ENCODE measurements around the gene PHACTR1.

PHACTR1 gene

GRCh38 chr6:12848964-12849808 lies 132.6 kb downstream of the PHACTR1 start:
- no peak for DNase-seq (ENCODE audit: low read depth in 1 of 2, low spot score in 1 of 2)

GRCh38 chr6:12849809-12850198 lies 133.2 kb downstream of the PHACTR1 start:
- no peak for DNase-seq (ENCODE audit: low read depth in 1 of 2, low spot score in 1 of 2)

DNA sequence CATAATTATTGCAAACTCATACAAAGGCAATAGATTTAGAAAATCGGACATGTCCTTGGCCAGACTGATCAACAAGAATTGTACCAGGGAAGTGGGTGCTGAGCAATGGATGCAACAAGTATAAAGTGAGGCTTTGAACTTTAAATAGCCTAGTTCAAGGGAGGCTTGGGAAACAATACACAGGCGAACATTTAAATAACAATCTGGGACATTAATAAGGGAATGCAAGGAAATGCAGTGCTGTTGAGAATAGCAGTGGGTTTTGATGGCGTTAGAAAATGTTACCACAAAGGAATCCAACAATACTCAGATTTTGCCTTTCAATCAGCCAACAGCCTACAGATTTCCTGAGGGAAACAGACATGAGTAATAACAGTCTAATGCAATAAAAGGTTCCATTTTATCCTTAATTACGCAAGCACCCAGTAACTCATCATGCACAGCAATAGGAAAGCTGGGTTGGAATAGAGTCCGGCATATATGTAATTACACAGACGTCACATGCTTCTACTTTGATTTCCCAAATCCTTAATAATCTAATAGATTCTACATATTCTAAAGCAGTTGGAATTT lies 134.6 kb downstream of the PHACTR1 start:
- DNase-seq (ENCODE audit: low read depth in 1 of 2, low spot score in 1 of 2), result no peak

DNA sequence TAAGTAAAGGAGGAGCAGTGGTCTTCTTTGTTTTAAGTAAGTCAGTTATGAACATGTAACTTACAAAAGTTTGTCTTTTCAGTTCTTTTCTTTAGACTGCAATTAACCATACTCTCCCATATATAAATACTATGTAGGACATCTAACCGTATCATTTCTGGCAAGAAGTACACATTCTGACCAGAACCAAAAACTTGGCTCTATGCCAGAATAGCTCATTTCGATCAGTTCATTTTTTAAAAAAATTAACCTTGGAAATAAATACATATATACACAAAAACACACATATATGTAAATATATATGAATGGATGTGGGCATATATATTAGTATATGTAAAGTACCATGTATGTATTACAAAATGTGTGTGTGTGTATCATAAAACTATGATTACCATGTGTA lies 145.0 kb downstream of the PHACTR1 start:
- no peak for DNase-seq (ENCODE audit: low read depth in 1 of 2, low spot score in 1 of 2)

DNA sequence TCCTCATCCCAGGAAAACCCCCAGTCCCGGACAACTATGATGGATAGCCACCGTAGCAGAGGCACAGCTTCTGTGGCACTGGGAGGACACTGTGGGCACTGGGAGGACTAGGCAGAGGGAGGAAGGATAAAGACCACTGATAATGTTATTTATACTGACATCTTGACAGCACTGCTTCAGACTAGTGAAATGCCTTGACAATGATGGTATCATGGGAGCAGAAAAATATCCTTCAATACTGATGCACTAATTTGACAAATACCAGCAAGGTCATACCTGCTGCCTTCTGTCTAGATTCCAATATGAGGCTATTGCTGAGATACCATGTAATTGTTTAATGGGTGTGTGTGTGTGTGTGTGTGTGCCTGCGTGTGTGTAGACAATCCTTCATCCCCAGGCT lies 148.6 kb downstream of the PHACTR1 start:
- DNase-seq (ENCODE audit: low read depth in 1 of 2, low spot score in 1 of 2), result no peak

DNA sequence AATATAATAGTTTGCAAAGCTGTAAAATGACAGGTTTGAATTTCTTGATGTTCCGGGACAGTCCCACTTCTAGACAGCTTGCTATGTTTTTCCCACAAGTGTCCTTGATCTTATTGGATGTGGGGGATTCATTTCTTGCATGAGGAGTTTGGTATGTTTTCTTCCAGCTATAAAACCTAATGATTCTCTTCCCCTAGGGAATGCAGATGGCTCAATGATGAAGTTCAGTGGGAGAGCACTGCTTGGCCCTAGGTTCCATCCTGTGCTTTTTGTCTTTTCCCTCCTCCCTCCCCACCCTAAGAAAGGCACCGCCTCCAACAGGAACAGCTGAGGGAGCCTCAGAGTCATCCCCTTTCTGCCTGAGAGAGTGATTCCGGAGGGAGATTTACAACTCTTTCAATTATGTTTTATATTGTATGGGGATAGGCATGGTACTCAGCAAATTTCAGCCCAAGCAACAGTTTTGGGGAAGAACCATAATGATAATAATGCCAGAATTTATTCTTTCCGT lies 149.2 kb downstream of the PHACTR1 start:
- no peak for DNase-seq (ENCODE audit: low read depth in 1 of 2, low spot score in 1 of 2)

DNA sequence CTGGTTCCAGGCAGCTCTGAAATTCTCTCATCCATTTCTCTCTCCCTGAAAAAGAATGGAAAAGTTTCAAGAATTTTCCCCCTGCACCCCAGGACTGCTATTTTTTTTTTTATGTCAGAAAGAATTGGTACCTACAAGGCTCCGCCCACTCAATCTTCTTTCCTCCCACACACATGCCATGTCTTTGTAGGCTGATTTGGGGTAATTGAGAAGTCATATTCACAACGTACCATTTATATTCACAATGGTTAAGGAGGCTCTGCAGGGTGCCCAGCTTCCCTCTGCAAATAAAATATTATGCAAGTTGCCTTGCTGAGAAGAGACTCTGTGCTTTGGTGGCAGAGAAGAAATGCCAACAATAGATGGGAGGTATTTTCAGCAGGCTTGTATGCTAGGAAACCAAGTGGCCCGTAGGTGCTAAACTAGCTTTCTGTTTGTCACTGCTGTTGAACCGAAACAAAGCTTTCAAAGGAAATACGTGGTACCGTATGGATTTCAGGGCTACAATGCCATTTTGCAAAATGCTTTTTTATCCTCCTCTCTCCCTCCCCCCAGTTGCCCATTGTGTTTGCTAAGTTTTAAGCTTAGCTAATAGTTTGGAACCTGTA lies 150.0 kb downstream of the PHACTR1 start:
- no peak for DNase-seq (ENCODE audit: low read depth in 1 of 2, low spot score in 1 of 2)

DNA sequence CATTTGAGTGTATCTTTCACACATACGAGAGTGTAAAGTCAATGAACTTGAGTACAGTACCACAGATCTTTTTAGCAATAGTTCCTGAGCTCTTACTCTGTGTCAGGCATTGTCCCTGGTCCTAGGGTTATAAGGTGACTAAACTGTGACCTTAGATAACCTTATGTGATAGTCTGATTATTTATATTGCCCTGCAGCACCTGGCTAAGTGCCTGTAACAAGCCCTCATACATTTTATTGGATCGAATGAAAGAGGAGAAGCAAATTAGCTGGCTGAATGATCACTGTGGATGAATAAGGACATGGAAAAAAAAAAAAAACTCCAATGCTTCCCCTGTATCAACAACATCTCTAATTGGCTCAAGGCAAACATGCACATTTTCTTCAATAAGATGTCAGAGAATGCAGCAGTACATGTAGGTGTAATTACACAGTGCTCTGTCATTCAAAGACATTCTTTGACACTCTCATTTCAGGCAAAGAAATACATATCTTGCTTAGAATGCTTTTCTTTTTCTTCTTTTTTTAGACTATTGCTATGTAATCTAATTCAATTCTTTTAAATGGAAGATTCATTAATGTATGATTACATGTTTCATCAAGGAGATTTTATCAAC lies 153.4 kb downstream of the PHACTR1 start:
- DNase-seq (ENCODE audit: low read depth in 1 of 2, low spot score in 1 of 2), result no peak

- no peak for DNase-seq (ENCODE audit: low read depth in 1 of 2, low spot score in 1 of 2)
These were observed 157.1 kb downstream of the PHACTR1 start for GRCh38 chr6:12873691-12874090.

DNA sequence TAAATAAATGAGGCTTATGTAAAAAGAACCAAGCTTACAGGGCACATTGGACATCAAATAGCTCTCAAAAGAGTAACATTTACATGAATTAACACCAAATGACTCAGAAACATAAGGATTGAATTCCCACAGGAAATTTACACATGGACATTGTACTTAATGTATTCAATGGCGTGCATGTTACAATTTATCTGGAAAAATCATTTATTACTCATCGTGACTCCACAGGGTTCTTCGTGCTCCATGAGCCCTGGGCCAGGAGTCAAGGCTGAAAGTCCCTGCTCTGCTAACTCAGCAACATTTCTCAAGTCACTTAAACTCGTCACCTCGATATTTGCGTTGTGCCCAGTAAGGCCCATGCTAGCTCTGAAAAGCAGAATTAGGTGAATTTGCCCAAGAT lies 158.5 kb downstream of the PHACTR1 start:
- DNase-seq (ENCODE audit: low read depth in 1 of 2, low spot score in 1 of 2), result no peak

DNA sequence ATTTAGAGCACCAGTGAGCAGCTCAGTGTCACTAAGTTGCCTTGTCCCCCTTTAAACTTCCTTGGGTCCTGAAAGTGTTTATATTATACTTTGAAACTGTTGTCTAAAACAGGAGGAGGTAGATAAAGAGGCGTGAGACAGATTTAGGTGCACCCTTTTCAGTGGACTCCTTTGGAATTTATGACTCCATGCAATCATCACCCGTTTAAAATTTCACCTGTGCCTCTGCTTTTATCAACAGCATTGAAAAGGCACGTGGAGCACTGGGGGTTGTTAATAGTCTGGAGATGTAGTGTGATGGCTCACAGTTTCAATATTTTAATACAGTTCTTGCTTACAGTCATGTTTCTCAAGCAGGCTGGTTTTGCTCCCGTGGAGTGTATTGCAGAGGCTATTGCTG lies 162.2 kb downstream of the PHACTR1 start:
- DNase-seq (ENCODE audit: low read depth in 1 of 2, low spot score in 1 of 2), result no peak

GRCh38 chr6:12882761-12883290 lies 166.3 kb downstream of the PHACTR1 start:
- DNase-seq (ENCODE audit: low read depth in 1 of 2, low spot score in 1 of 2), result no peak

- no peak for DNase-seq (ENCODE audit: low read depth in 1 of 2, low spot score in 1 of 2)
These were observed 168.4 kb downstream of the PHACTR1 start for GRCh38 chr6:12884983-12885382.

GRCh38 chr6:12886961-12887775 lies 170.6 kb downstream of the PHACTR1 start:
- no peak for DNase-seq (ENCODE audit: low read depth in 1 of 2, low spot score in 1 of 2)

DNA sequence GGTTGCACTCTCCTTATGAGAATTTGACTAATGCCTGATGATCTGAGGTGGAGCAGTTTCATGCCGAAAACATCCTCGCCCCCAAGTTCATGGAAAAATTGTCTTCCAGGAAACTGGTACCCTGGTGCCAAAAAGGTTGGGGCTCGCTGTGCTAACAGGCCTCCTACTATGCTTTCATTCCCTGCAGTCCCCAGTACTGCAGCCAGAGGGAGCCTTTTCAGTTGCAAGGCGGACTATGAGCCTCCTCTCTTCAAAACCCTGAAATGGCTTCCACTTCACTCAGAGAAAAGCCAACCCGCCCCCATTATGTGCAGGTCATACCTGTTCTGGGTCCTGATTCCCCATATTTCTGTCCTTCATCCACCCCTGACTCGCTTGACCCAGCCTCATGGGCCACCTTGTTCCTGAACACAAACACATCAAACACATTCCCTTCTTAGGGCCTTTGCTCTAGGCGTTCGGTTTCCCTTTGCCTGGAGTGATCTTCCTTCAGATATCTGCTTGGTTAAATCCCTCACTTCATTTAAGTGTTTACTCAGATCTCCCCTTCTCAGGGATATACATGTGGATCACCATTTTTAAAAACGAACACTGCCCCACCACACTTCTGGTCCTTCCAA lies 173.7 kb downstream of the PHACTR1 start:
- DNase-seq (ENCODE audit: low read depth in 1 of 2, low spot score in 1 of 2), result no peak

- no peak for DNase-seq (ENCODE audit: low read depth in 1 of 2, low spot score in 1 of 2)
These were observed 175.0 kb downstream of the PHACTR1 start for GRCh38 chr6:12891595-12891994.

DNA sequence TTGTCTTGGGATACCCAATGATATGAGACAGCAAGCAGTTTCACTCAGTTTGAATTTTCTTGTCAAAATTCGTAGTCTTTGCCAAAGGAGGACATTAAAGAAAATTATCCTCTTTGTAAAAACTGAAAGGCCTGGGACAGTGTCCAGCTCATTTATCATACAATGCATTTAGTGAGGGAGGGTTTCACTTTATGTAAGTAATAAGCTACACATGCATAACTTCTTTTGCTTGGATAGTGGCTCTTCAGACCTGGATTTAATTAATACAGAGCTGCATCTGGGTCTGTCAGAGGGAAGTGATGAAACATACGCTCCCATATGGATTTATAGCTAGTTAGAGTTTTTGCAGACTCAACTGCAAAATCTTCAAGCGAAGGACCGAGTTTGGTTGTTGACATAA lies 175.6 kb downstream of the PHACTR1 start:
- no peak for DNase-seq (ENCODE audit: low read depth in 1 of 2, low spot score in 1 of 2)

- no peak for DNase-seq (ENCODE audit: low read depth in 1 of 2, low spot score in 1 of 2)
These were observed 176.5 kb downstream of the PHACTR1 start for GRCh38 chr6:12893036-12893435.

DNA sequence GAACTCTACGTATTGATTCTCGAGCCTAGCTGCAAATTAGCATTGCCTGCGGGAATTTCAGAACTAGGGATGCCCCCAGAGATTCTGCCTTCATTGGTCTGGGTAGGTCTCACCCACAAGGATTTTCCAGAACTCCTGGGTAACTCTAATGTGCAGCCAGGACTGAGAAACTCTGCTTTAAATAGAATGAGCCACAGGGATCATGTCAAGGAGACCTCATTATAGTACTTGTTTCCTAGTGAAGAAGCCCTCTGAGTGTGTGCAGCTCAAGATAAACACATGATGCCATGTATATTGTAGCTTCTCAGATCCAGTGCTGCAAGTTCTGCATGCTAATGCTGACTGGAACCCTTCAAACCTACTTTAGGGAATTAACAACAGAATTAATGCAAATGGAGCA lies 179.2 kb downstream of the PHACTR1 start:
- no peak for DNase-seq (ENCODE audit: low read depth in 1 of 2, low spot score in 1 of 2)

DNA sequence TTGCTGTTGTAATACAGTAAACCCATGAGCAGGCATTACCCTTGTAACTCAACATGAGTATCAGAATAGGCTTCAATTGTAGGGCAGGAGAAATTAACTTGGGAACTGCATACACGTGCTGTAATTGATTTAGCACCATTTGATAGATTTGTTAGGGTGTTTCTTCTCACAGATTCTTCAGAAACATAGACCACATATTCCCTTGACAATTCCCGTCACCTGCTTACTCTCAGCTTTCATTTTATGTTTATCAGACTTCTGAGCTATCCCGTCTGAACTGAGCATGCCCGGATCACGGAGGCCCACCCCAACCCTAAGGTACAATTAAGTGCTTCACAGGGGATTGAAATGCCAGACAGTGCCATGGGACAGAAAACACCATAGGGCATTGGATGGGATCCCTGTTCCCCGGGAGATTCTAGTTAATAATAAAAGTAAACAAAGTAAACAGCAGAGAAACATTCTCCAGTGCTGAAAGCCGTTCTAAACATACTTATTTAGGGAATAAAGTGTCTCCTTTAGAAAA lies 179.7 kb downstream of the PHACTR1 start:
- no peak for DNase-seq (ENCODE audit: low read depth in 1 of 2, low spot score in 1 of 2)
